Measurements from ENCODE around the gene TSACC. TPM values are rescaled to one million over a fixed set of nuclear protein-coding genes. Genes with fewer than 3 reads are reported as not detected.

Gene TSACC
- total and polyA plus RNA-seq, 4 donors: 0.28 to 2.7 (median 0.60) TPM; not detected in 1

GRCh38 chr1:156359973-156360372 is 21.6 kb downstream of the TSACC start (continued):
- TF ChIP-seq HNF4G (IDR thresholded peaks at IDR 0.05): no peak
- TF ChIP-seq JUND (IDR thresholded peaks at IDR 0.05): no peak

- Histone ChIP-seq H3K9me3 (ENCODE audit: control insufficient read depth in 4 of 4, low read length in 3 of 4) (no peaks in the 10 kb centered on the region), H3K27me3 (ENCODE audit: control insufficient read depth in 4 of 4, insufficient read depth in 4 of 4, low read length in 3 of 4) (no peaks in the 10 kb centered on the region), H3K9ac (ENCODE audit: low read depth in 1 of 2, low read length in 2 of 2) (no peak overlapping the region), H3K27ac (ENCODE audit: low read depth in 1 of 2, low read length in 2 of 2) (no peak overlapping the region), H3K36me3 (ENCODE audit: control insufficient read depth in 4 of 4, insufficient read depth in 3 of 4, low read depth in 1 of 4, low read length in 3 of 4) (no peaks in the 10 kb centered on the region), H3K4me1 (ENCODE audit: control insufficient read depth in 4 of 4, insufficient read depth in 4 of 4, low read length in 3 of 4) (peaks cover 0 to 2% (median 1%) of the 10 kb centered on the region in 4 donors), H3K4me3 (ENCODE audit: low read depth in 1 of 3, low read length in 3 of 3) (no peak overlapping the region)
- TF ChIP-seq FOXA1 (IDR thresholded peaks at IDR 0.05) (no peak), NR2F2 (IDR thresholded peaks at IDR 0.05) (no peak), SP1 (IDR thresholded peaks at IDR 0.05) (no peak), FOXA2 (IDR thresholded peaks at IDR 0.05) (no peak), YY1 (IDR thresholded peaks at IDR 0.05) (no peak), JUND (IDR thresholded peaks at IDR 0.05) (no peak), HNF4G (IDR thresholded peaks at IDR 0.05) (no peak), TAF1 (conservative IDR thresholded peaks at IDR 0.05) (no peak), GABPA (IDR thresholded peaks at IDR 0.05 in 1 of 2, conservative IDR thresholded peaks at IDR 0.05 in 1 of 2) (no peak), ATF3 (IDR thresholded peaks at IDR 0.05) (no peak), HNF4A (conservative IDR thresholded peaks at IDR 0.05) (no peak)
- TF ChIP-seq, protein P1, sequence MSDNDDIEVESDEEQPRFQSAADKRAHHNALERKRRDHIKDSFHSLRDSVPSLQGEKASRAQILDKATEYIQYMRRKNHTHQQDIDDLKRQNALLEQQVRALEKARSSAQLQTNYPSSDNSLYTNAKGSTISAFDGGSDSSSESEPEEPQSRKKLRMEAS (IDR thresholded peaks at IDR 0.05): no peak
- TF ChIP-seq, protein P2, sequence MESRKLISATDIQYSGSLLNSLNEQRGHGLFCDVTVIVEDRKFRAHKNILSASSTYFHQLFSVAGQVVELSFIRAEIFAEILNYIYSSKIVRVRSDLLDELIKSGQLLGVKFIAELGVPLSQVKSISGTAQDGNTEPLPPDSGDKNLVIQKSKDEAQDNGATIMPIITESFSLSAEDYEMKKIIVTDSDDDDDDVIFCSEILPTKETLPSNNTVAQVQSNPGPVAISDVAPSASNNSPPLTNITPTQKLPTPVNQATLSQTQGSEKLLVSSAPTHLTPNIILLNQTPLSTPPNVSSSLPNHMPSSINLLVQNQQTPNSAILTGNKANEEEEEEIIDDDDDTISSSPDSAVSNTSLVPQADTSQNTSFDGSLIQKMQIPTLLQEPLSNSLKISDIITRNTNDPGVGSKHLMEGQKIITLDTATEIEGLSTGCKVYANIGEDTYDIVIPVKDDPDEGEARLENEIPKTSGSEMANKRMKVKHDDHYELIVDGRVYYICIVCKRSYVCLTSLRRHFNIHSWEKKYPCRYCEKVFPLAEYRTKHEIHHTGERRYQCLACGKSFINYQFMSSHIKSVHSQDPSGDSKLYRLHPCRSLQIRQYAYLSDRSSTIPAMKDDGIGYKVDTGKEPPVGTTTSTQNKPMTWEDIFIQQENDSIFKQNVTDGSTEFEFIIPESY (IDR thresholded peaks at IDR 0.05): no peak
- 93% methylated on average over 11 of the region's 11 CpGs for WGBS
- no peak for DNase-seq (ENCODE audit: low spot score)
These were observed 22.2 kb downstream of the TSACC start for GRCh38 chr1:156360534-156360933.

DNA sequence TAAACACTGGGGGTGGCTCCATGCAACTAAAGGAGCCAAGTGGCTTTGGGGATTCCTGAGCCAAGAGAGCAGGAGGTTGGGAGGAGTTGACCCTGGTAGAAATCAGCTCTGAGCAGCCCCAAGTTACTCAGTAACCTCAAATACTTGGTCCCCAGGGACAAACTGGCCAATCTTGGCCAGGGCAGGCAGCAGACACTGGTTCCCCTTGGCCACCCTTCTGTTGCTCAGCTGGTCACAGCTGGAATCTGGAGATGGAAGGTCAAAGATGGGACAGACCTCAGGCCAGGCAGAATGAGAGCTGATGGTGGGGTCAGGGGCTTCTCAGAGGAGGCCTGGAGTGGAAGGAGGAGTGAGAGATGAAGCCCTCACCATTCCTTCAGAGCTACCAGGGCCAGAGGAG is 27.4 kb downstream of the TSACC start:
- Histone ChIP-seq H3K4me3 (ENCODE audit: low read depth in 1 of 3, low read length in 3 of 3) (no peak overlapping the region), H3K9me3 (ENCODE audit: control insufficient read depth in 4 of 4, low read length in 3 of 4) (no peaks in the 10 kb centered on the region), H3K27ac (ENCODE audit: low read depth in 1 of 2, low read length in 2 of 2) (no peak overlapping the region), H3K9ac (ENCODE audit: low read depth in 1 of 2, low read length in 2 of 2) (no peak overlapping the region), H3K4me1 (ENCODE audit: control insufficient read depth in 4 of 4, insufficient read depth in 4 of 4, low read length in 3 of 4) (peaks cover 0 to 8% (median 4%) of the 10 kb centered on the region in 4 donors), H3K36me3 (ENCODE audit: control insufficient read depth in 4 of 4, insufficient read depth in 3 of 4, low read depth in 1 of 4, low read length in 3 of 4) (no peaks in the 10 kb centered on the region), H3K27me3 (ENCODE audit: control insufficient read depth in 4 of 4, insufficient read depth in 4 of 4, low read length in 3 of 4) (no peaks in the 10 kb centered on the region)
- TF ChIP-seq JUND (IDR thresholded peaks at IDR 0.05) (no peak), HNF4G (IDR thresholded peaks at IDR 0.05) (no peak), HNF4A (conservative IDR thresholded peaks at IDR 0.05) (no peak), FOXA1 (IDR thresholded peaks at IDR 0.05) (no peak), YY1 (IDR thresholded peaks at IDR 0.05) (no peak), REST (IDR thresholded peaks at IDR 0.05) (no peak)
- TF ChIP-seq, protein P2 (IDR thresholded peaks at IDR 0.05): no peak
- TF ChIP-seq, protein P1 (IDR thresholded peaks at IDR 0.05): no peak
- DNase-seq (ENCODE audit: low spot score): no peak
